Kidney (tissue), 14 donors: ENCODE results near the gene HEXD. TPM values are rescaled to one million over a fixed set of nuclear protein-coding genes. Genes with fewer than 3 reads are reported as not detected.

ENCODE experiments used
- DNase-seq, 5 donors: peaks; one replicate each; pipeline ENCODE4 v3.0.0-alpha.2; 2013 to 2020
- FAIRE-seq: peaks from 2 replicates; lab custom pipeline; 2012; peaks lifted over from hg19 to GRCh38; lab: Jason Lieb, UNC
- H3K27ac ChIP-seq, 2 donors: one replicate each; pipeline ENCODE4 v1.7.0; 2013; ENCODE audit warnings: low read depth in 2 of 2, low read length in 2 of 2, inconsistent platforms in 1 of 2
- H3K27me3 ChIP-seq: one replicate; pipeline ENCODE4 v1.7.1; 2013; ENCODE audit warnings: low read length, inconsistent platforms; ENCODE audit not compliant: control insufficient read depth, insufficient read depth
- H3K36me3 ChIP-seq, 3 donors: one replicate each; pipeline versions ENCODE4 v1.7.0 to v1.7.1; 2013; ENCODE audit warnings: low read length in 3 of 3, control low read depth in 1 of 3, inconsistent platforms in 1 of 3; ENCODE audit not compliant: insufficient read depth in 3 of 3, control insufficient read depth in 2 of 3
- H3K4me1 ChIP-seq, 3 donors: one replicate each; pipeline versions ENCODE4 v1.7.0 to v1.7.1; 2013; ENCODE audit warnings: low read length in 3 of 3, inconsistent platforms in 1 of 3, low read depth in 1 of 3; ENCODE audit not compliant: control insufficient read depth in 2 of 3, insufficient read depth in 2 of 3
- H3K4me3 ChIP-seq, 3 donors: one replicate each; pipeline versions ENCODE4 v1.7.0 to v1.8.1; 2013; ENCODE audit warnings: low read length in 3 of 3, control low read depth in 1 of 3, inconsistent platforms in 1 of 3
- H3K9ac ChIP-seq, 3 donors: one replicate each; pipeline versions ENCODE4 v1.7.0 to v1.7.1; 2013; ENCODE audit warnings: low read length in 3 of 3, control low read depth in 1 of 3, inconsistent platforms in 1 of 3
- H3K9me3 ChIP-seq, 3 donors: one replicate each; pipeline versions ENCODE4 v1.7.0 to v1.7.1; 2013; ENCODE audit warnings: low read length in 3 of 3, control low read depth in 1 of 3, inconsistent platforms in 1 of 3; ENCODE audit not compliant: control insufficient read depth in 2 of 3, insufficient read depth in 1 of 3
- intact Hi-C: fragments of 100-400 bp; cut with DNase I; formaldehyde crosslinking; loops from one replicate; pipeline ENCODE4 v1.11.1; 2022
- polyA plus RNA-seq: library from polyadenylated mRNA; stranded (reverse); fragments of 350-450 nt; fragmentation: Illumina TruSeq; extraction: RNeasy Lipid Tissue Mini Kit (QIAGEN cat#74804); gene quantifications from one replicate; pipeline ENCODE4 v1.2.3, GENCODE V29; 2014; ENCODE audit warnings: low read depth, low replicate concordance; ENCODE audit not compliant: insufficient read depth
- total RNA-seq: library from RNA; stranded (reverse); fragmentation: NEBNext Ultra II Directional; extraction: Animal tissue kit (Norgen Biotek cat#: 25700); gene quantifications from one replicate; pipeline ENCODE4 v1.2.1, GENCODE V29; 2021
- TF ChIP-seq, protein P1 (sequence below): IDR thresholded peaks from 3 replicates; pipeline ENCODE4 v1.5.1; 2012; ENCODE audit warnings: mild to moderate bottlenecking, moderate library complexity, borderline replicate concordance; ENCODE audit not compliant: insufficient read depth; ENCODE audit errors: extremely low read depth
- donor health status: control.
- donor health status: control.
- donor health status: control.
- donor health status: control.
- donor health status: control.
- donor health status: DM: yes; HTN: yes; CAD: no.
- donor health status: Normal renal cell carcinoma (clear cell type).

The HEXD gene
- total and polyA plus RNA-seq, 2 donors from 2014 or later = 39.2 to 42.0 TPM

DNA sequence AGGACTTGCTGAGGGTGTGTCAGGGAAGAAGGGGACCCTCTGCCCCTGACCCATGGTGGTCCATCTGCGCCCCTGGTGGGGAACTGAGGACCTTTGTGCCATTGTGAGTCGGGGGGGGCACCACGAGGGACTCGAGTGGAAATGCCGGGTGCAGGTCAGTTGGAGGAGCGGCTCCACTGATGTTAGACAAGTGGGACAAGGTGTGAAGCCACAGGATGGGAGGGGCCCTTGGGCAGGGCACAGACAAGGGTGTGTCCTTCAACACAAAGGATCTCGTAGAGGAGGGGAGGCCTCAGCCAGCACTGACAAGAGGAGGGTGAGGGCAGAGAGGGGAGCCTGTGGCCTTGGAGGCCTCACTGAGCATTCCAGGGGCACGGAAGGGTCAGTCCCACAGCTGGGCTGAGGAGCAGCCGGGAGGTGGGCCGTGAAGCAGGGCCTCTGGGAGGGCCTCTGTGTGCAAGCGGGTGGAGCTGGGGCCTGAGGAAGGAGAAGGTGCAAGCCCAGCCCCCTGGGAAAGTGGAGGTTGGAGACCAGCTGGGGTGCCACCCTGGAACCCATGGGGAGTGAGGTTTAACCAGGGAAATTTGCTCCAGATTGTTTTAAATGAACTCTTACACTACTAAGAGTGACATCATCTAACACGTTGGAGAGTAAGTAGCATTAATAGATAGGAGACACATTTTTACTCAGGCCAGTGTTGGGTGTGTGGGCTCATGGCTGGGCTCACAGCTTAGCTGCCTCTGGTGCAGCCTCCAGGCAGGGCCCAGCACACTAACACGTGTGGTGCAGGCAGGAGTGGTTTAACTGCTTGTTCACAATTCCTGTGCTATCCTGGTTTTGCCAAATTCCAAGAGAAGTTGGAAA is 68.3 kb downstream of the HEXD start:
- no peak overlapping the region for H3K4me3 ChIP-seq
- no peak for DNase-seq
- H3K27me3 ChIP-seq = no peaks in the 10 kb centered on the region
- no peaks in the 10 kb centered on the region for H3K4me1 ChIP-seq
- no peak for FAIRE-seq
- H3K27ac ChIP-seq = no peak overlapping the region
- H3K36me3 ChIP-seq = peaks cover 2 to 25% (median 14%) of the 10 kb centered on the region in 3 donors
- TF ChIP-seq, protein P1, sequence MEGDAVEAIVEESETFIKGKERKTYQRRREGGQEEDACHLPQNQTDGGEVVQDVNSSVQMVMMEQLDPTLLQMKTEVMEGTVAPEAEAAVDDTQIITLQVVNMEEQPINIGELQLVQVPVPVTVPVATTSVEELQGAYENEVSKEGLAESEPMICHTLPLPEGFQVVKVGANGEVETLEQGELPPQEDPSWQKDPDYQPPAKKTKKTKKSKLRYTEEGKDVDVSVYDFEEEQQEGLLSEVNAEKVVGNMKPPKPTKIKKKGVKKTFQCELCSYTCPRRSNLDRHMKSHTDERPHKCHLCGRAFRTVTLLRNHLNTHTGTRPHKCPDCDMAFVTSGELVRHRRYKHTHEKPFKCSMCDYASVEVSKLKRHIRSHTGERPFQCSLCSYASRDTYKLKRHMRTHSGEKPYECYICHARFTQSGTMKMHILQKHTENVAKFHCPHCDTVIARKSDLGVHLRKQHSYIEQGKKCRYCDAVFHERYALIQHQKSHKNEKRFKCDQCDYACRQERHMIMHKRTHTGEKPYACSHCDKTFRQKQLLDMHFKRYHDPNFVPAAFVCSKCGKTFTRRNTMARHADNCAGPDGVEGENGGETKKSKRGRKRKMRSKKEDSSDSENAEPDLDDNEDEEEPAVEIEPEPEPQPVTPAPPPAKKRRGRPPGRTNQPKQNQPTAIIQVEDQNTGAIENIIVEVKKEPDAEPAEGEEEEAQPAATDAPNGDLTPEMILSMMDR = no peak
- H3K9ac ChIP-seq = no peak overlapping the region
- intact Hi-C loops = no loop called here
- no peaks in the 10 kb centered on the region for H3K9me3 ChIP-seq

DNA sequence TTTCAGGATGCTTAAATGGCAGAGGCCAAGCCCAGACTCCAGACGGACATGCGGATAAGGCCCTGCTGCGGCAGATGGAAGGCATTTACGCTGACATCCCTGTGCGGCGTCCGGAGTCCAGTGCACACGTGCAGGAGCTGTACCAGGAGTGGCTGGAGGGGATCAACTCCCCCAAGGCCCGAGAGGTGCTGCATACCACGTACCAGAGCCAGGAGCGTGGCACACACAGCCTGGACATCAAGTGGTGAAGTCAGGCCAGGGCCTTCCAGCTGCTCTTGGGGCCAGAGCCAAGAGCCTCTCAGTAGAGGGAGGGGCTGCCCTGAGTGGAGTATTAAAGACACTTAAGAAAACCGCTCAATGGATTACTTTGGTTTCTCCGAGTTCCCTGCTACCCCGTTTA is 69.8 kb downstream of the HEXD start:
- no peak overlapping the region for H3K4me3 ChIP-seq
- no peaks in the 10 kb centered on the region for H3K9me3 ChIP-seq
- H3K27ac ChIP-seq = no peak overlapping the region
- DNase-seq (no peak), FAIRE-seq (no peak)
- no peak overlapping the region for H3K9ac ChIP-seq
- H3K36me3 ChIP-seq = peaks cover 2 to 25% (median 14%) of the 10 kb centered on the region in 3 donors
- intact Hi-C loops = no loop called here
- TF ChIP-seq, protein P1 = no peak
- no peaks in the 10 kb centered on the region for H3K4me1 ChIP-seq
- H3K27me3 ChIP-seq = no peaks in the 10 kb centered on the region

DNA sequence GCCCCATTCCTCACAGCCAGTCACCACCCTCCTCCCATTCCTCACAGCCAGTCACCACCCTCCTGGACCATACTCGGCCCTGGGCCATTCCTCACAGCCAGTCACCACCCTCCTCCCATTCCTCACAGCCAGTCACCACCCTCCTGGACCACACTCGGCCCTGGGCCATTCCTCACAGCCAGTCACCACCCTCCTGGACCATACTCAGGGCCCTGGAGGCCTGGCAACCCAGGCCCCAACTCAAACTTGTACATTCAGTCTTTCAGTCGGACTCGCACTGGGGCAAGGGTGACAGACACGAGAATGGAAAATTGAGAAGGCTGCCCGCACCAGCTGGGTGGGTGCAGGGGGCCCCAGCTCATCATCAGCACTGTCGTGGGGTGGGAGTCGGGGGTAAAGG is 71.0 kb downstream of the HEXD start:
- no peak for FAIRE-seq
- H3K27ac ChIP-seq = no peak overlapping the region
- no peaks in the 10 kb centered on the region for H3K27me3 ChIP-seq
- no peak overlapping the region for H3K4me3 ChIP-seq
- TF ChIP-seq, protein P1 = no peak
- H3K36me3 ChIP-seq = peaks cover 2 to 24% (median 9%) of the 10 kb centered on the region in 3 donors
- H3K4me1 ChIP-seq = no peaks in the 10 kb centered on the region
- intact Hi-C loops = no loop called here
- DNase-seq = no peak
- no peaks in the 10 kb centered on the region for H3K9me3 ChIP-seq
- H3K9ac ChIP-seq = no peak overlapping the region
